PC-3 (cell line): ENCODE data around the gene LIN52.

Experiments used
- EZH2phosphoT487 ChIP-seq: fragments of 300-600 bp; sonication (generic); IDR thresholded peaks from 2 replicates; pipeline ENCODE4 v1.6.1; 2018; ENCODE audit warnings: mild to moderate bottlenecking, antibody characterized with exemption, low read length, borderline replicate concordance
- TF ChIP-seq, protein P1 (sequence below): fragments of 300-600 bp; sonication (generic); conservative IDR thresholded peaks from 2 replicates; pipeline ENCODE4 v1.5.1; 2017; ENCODE audit warnings: antibody characterized with exemption, low read depth, mild to moderate bottlenecking, low read length

- TF ChIP-seq, protein P1, sequence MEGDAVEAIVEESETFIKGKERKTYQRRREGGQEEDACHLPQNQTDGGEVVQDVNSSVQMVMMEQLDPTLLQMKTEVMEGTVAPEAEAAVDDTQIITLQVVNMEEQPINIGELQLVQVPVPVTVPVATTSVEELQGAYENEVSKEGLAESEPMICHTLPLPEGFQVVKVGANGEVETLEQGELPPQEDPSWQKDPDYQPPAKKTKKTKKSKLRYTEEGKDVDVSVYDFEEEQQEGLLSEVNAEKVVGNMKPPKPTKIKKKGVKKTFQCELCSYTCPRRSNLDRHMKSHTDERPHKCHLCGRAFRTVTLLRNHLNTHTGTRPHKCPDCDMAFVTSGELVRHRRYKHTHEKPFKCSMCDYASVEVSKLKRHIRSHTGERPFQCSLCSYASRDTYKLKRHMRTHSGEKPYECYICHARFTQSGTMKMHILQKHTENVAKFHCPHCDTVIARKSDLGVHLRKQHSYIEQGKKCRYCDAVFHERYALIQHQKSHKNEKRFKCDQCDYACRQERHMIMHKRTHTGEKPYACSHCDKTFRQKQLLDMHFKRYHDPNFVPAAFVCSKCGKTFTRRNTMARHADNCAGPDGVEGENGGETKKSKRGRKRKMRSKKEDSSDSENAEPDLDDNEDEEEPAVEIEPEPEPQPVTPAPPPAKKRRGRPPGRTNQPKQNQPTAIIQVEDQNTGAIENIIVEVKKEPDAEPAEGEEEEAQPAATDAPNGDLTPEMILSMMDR, result no peak
- TF ChIP-seq EZH2phosphoT487, result no peak
These were observed 113.9 kb downstream of the LIN52 start for GRCh38 chr14:74198441-74199234.
